ENCODE measurements around the gene BANF2. TPM values are rescaled to one million over a fixed set of nuclear protein-coding genes. Genes with fewer than 3 reads are reported as not detected.
"Not testable (repeated sequence)": the region's sequence is repeated elsewhere in the genome, so short reads cannot be mapped to it uniquely, and the experiment has no call there.

Gene BANF2
- total RNA-seq, 2 experiments from 2014 or later: not detected

GRCh38 chr20:17657898-17658647, 41.7 kb upstream of the BANF2 start:
- CTCF ChIA-PET: interaction anchor here (0.9 kb wide), 1 partner anchor 334 kb away, joined by 3 read pairs; no protein-coding TSS in a partner anchor

GRCh38 chr20:17658648-17658993, 41.1 kb upstream of the BANF2 start:
- DNase-seq: no peak
- POLR2A ChIA-PET: no interaction called here
- Mint-ChIP-seq H3K36me3 (peaks cover 19% of the 10 kb centered on the region), H3K4me3 (no peak overlapping the region), H3K9me3 (peaks cover 3% of the 10 kb centered on the region), H3K27me3 (no peaks in the 10 kb centered on the region), H3K4me1 (ENCODE audit: low read depth) (peaks cover 18% of the 10 kb centered on the region), H3K27ac (no peak overlapping the region)
- intact Hi-C loops (cut with micrococcal nuclease): no loop called here
- CTCF ChIA-PET: no interaction called here

More at GRCh38 chr20:17657898-17658647, 41.7 kb upstream of the BANF2 start:
- Mint-ChIP-seq H3K4me1 (ENCODE audit: low read depth) (peaks cover 17% of the 10 kb centered on the region), H3K36me3 (peaks cover 18% of the 10 kb centered on the region), H3K27me3 (no peaks in the 10 kb centered on the region), H3K27ac (no peak overlapping the region), H3K9me3 (peaks cover 3% of the 10 kb centered on the region), H3K4me3 (no peak overlapping the region)
- POLR2A ChIA-PET: no interaction called here
- intact Hi-C loops (cut with micrococcal nuclease): no loop called here
- DNase-seq: no peak

GRCh38 chr20:17659344-17659743, 40.4 kb upstream of the BANF2 start:
- intact Hi-C loops (cut with micrococcal nuclease); POLR2A ChIA-PET; H3K27me3 Mint-ChIP-seq; H3K27ac Mint-ChIP-seq; H3K4me3 Mint-ChIP-seq; CTCF ChIA-PET; H3K9me3 Mint-ChIP-seq; DNase-seq: not testable (repeated sequence)
- Mint-ChIP-seq H3K4me1 (ENCODE audit: low read depth) (peaks cover 25% of the 10 kb centered on the region), H3K36me3 (peaks cover 19% of the 10 kb centered on the region)

- H3K27me3 Mint-ChIP-seq: no peaks in the 10 kb centered on the region
- peaks cover 30% of the 10 kb centered on the region for H3K4me1 Mint-ChIP-seq (ENCODE audit: low read depth)
- H3K4me3 Mint-ChIP-seq: no peak overlapping the region
- no peak for DNase-seq
- peaks cover 3% of the 10 kb centered on the region for H3K9me3 Mint-ChIP-seq
- CTCF ChIA-PET: interaction anchor here (0.6 kb wide), 1 partner anchor 128 kb away, joined by 3 read pairs; the partner anchor contains the start of gene BFSP1
- intact Hi-C loops (cut with micrococcal nuclease): no loop called here
- POLR2A ChIA-PET: no interaction called here
- H3K27ac Mint-ChIP-seq: no peak overlapping the region
- peaks cover 19% of the 10 kb centered on the region for H3K36me3 Mint-ChIP-seq
Observed at GRCh38 chr20:17659801-17660200, 40.0 kb upstream of the BANF2 start.

GRCh38 chr20:17660667-17661066, 39.1 kb upstream of the BANF2 start:
- H3K4me1 Mint-ChIP-seq (ENCODE audit: low read depth): peaks cover 35% of the 10 kb centered on the region
- peaks cover 19% of the 10 kb centered on the region for H3K36me3 Mint-ChIP-seq
- POLR2A ChIA-PET: no interaction called here
- no peak for DNase-seq
- intact Hi-C loops (cut with micrococcal nuclease): no loop called here
- H3K27ac Mint-ChIP-seq: no peak overlapping the region
- no peak overlapping the region for H3K4me3 Mint-ChIP-seq
- H3K27me3 Mint-ChIP-seq: no peaks in the 10 kb centered on the region
- CTCF ChIA-PET: no interaction called here
- H3K9me3 Mint-ChIP-seq: peaks cover 3% of the 10 kb centered on the region

GRCh38 chr20:17661121-17661744, 38.5 kb upstream of the BANF2 start:
- H3K36me3 Mint-ChIP-seq: peaks cover 19% of the 10 kb centered on the region
- POLR2A ChIA-PET: no interaction called here

GRCh38 chr20:17662333-17663039, 37.3 kb upstream of the BANF2 start:
- Mint-ChIP-seq H3K27me3 (no peaks in the 10 kb centered on the region), H3K4me3 (no peak overlapping the region), H3K27ac (no peak overlapping the region), H3K9me3 (peaks cover 3% of the 10 kb centered on the region), H3K4me1 (ENCODE audit: low read depth) (peaks cover 40% of the 10 kb centered on the region), H3K36me3 (peaks cover 19% of the 10 kb centered on the region)
- ChIA-PET POLR2A (interaction anchor here (0.7 kb wide), 1 partner anchor 20 kb away, joined by 4 read pairs; the partner anchor contains the start of gene RRBP1), CTCF (interaction anchor here (0.6 to 1.4 kb wide), 2 partner anchors 20 to 232 kb away, joined by 4 to 6 read pairs; partner anchors contain the start of gene RRBP1)
- peak; percentile 27 for DNase-seq
- intact Hi-C loops (cut with micrococcal nuclease): no loop called here

More at GRCh38 chr20:17661121-17661744, 38.5 kb upstream of the BANF2 start:
- no peak for DNase-seq
- Mint-ChIP-seq H3K4me1 (ENCODE audit: low read depth) (peaks cover 39% of the 10 kb centered on the region), H3K27ac (no peak overlapping the region), H3K4me3 (no peak overlapping the region), H3K9me3 (peaks cover 3% of the 10 kb centered on the region), H3K27me3 (no peaks in the 10 kb centered on the region)
- CTCF ChIA-PET: no interaction called here
- intact Hi-C loops (cut with micrococcal nuclease): no loop called here

GRCh38 chr20:17663040-17663399, 36.7 kb upstream of the BANF2 start:
- H3K9me3 Mint-ChIP-seq: peaks cover 3% of the 10 kb centered on the region
- CTCF ChIA-PET: interaction anchor here (1.4 kb wide), 1 partner anchor 19 kb away, joined by 6 read pairs; the partner anchor contains the start of gene RRBP1

GRCh38 chr20:17663486-17663885, 36.3 kb upstream of the BANF2 start:
- ChIA-PET POLR2A (no interaction called here), CTCF (interaction anchor here (1.2 kb wide), 1 partner anchor 15 kb away, joined by 5 read pairs; no protein-coding TSS in a partner anchor)
- H3K4me3 Mint-ChIP-seq: no peak overlapping the region
- H3K9me3 Mint-ChIP-seq: peaks cover 3% of the 10 kb centered on the region
- no peak overlapping the region for H3K27ac Mint-ChIP-seq
- H3K36me3 Mint-ChIP-seq: peaks cover 12% of the 10 kb centered on the region
- no peak for DNase-seq
- intact Hi-C loops (cut with micrococcal nuclease): no loop called here
- no peaks in the 10 kb centered on the region for H3K27me3 Mint-ChIP-seq
- peaks cover 38% of the 10 kb centered on the region for H3K4me1 Mint-ChIP-seq (ENCODE audit: low read depth)

More at GRCh38 chr20:17663040-17663399, 36.7 kb upstream of the BANF2 start:
- no peak for DNase-seq
- peaks cover 16% of the 10 kb centered on the region for H3K36me3 Mint-ChIP-seq
- intact Hi-C loops (cut with micrococcal nuclease): no loop called here
- no peak overlapping the region for H3K27ac Mint-ChIP-seq
- peaks cover 39% of the 10 kb centered on the region for H3K4me1 Mint-ChIP-seq (ENCODE audit: low read depth)
- no peak overlapping the region for H3K4me3 Mint-ChIP-seq
- POLR2A ChIA-PET: no interaction called here
- H3K27me3 Mint-ChIP-seq: no peaks in the 10 kb centered on the region

- Mint-ChIP-seq H3K9me3 (no peaks in the 10 kb centered on the region), H3K4me3 (peak overlapping the region; percentile 38), H3K4me1 (ENCODE audit: low read depth) (peaks cover 38% of the 10 kb centered on the region), H3K27me3 (no peaks in the 10 kb centered on the region), H3K27ac (peak overlapping the region; percentile 30), H3K36me3 (peaks cover 8% of the 10 kb centered on the region)
- intact Hi-C loops (cut with micrococcal nuclease): loop anchor here (2.0 kb wide), 1 partner anchor 17 kb away; no protein-coding TSS in a partner anchor
- DNase-seq: peak; percentile 51
- ChIA-PET CTCF (interaction anchor here (1.1 to 6.3 kb wide), 4 partner anchors 15 to 127 kb away, joined by 4 to 48 read pairs (median 4); partner anchors contain the start of gene RRBP1), POLR2A (interaction anchor here (1.2 kb wide), 1 partner anchor 18 kb away, joined by 3 read pairs; the partner anchor contains the start of gene RRBP1)
Observed at GRCh38 chr20:17664025-17664633, 35.6 kb upstream of the BANF2 start.

GRCh38 chr20:17665756-17666155, 34.0 kb upstream of the BANF2 start:
- H3K4me3 Mint-ChIP-seq: no peak overlapping the region
- no peaks in the 10 kb centered on the region for H3K27me3 Mint-ChIP-seq
- H3K9me3 Mint-ChIP-seq: no peaks in the 10 kb centered on the region
- no peak overlapping the region for H3K27ac Mint-ChIP-seq
- intact Hi-C loops (cut with micrococcal nuclease): loop anchor here (2.0 to 5.0 kb wide), 3 partner anchors 15 to 158 kb away; partner anchors contain the start of gene BFSP1
- POLR2A ChIA-PET: interaction anchor here (1.0 to 2.0 kb wide), 2 partner anchors 9 to 16 kb away, joined by 4 to 8 read pairs; partner anchors contain the start of gene RRBP1
- peaks cover 43% of the 10 kb centered on the region for H3K4me1 Mint-ChIP-seq (ENCODE audit: low read depth)
- H3K36me3 Mint-ChIP-seq: peaks cover 1% of the 10 kb centered on the region
- CTCF ChIA-PET: interaction anchor here (1.0 to 6.3 kb wide), 4 partner anchors 9 to 129 kb away, joined by 4 to 48 read pairs (median 6); partner anchors contain the start of gene RRBP1
- peak; percentile 4 for DNase-seq

Data from activated CD4-positive, alpha-beta memory T cell treated with anti-CD3 and anti-CD28 coated beads for 36 hours (primary cell).